ENCODE measurements around the gene KDM2A.

DNA sequence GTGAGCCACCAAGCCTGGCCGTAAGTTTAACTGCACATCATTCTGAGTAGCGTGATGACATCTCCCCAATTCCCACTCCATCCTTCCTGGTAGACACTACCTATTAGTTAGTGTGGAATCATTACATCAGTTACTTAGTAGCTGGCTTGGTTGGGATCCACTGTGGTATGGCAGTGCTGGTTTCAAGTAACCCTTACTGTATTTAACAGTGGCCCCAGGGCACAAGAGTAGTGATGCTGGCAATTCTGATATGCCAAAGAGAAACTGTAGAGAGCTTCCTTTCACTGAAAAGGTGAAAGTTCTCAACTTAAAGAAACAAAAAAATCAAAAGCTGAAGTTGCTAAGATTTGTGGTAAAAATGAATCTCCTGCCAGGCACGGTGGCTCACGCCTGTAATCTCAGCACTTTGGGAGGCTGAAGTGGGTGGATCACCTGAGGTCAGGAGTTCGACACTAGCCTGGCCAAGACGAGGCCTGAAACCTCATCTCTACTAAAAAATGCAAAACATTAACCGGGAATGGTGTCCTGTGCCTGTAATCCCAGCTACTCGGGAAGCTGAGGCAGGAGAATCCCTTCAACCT lies 35.2 kb upstream of the KDM2A start:
- TF ChIP-seq, protein P1, sequence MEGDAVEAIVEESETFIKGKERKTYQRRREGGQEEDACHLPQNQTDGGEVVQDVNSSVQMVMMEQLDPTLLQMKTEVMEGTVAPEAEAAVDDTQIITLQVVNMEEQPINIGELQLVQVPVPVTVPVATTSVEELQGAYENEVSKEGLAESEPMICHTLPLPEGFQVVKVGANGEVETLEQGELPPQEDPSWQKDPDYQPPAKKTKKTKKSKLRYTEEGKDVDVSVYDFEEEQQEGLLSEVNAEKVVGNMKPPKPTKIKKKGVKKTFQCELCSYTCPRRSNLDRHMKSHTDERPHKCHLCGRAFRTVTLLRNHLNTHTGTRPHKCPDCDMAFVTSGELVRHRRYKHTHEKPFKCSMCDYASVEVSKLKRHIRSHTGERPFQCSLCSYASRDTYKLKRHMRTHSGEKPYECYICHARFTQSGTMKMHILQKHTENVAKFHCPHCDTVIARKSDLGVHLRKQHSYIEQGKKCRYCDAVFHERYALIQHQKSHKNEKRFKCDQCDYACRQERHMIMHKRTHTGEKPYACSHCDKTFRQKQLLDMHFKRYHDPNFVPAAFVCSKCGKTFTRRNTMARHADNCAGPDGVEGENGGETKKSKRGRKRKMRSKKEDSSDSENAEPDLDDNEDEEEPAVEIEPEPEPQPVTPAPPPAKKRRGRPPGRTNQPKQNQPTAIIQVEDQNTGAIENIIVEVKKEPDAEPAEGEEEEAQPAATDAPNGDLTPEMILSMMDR (IDR thresholded peaks at IDR 0.05), result no peak
- TF ChIP-seq POLR2A (IDR thresholded peaks at IDR 0.05), result no peak

Measured in thyroid gland (tissue), 4 donors.